HepG2 (cell line): ENCODE measurements around the gene DPAGT1. TPM values are rescaled to one million over a fixed set of nuclear protein-coding genes. Genes with fewer than 3 reads are reported as not detected.

Experiments used
- ATRX ChIP-seq: sonication (generic); formaldehyde crosslinking; IDR thresholded peaks from 2 replicates; pipeline ENCODE4 v1.4.0; 2020; ENCODE audit warnings: missing genetic modification reagents, borderline replicate concordance
- HNF1B ChIP-seq: sonication (generic); formaldehyde crosslinking; IDR thresholded peaks from 2 replicates; pipeline ENCODE4 v1.5.1; 2020; ENCODE audit warnings: mild to moderate bottlenecking, moderate library complexity, missing genetic modification reagents
- KDM4B ChIP-seq: sonication (generic); formaldehyde crosslinking; IDR thresholded peaks from 2 replicates; pipeline ENCODE4 v1.4.0; 2020; ENCODE audit warnings: missing genetic modification reagents
- NFATC3 ChIP-seq: sonication (generic); formaldehyde crosslinking; IDR thresholded peaks from 2 replicates; pipeline ENCODE4 v1.5.1; 2020; ENCODE audit warnings: mild to moderate bottlenecking, missing genetic modification reagents
- NFIC ChIP-seq: IDR thresholded peaks from 2 replicates; pipeline ENCODE4 v1.6.1; 2012; ENCODE audit warnings: mild to moderate bottlenecking, low read length, inconsistent platforms
- POGZ ChIP-seq: sonication (generic); formaldehyde crosslinking; IDR thresholded peaks from 2 replicates; pipeline ENCODE4 v1.4.0; 2020; ENCODE audit warnings: mild to moderate bottlenecking, missing genetic modification reagents
- REPIN1 ChIP-seq: sonication (generic); formaldehyde crosslinking; IDR thresholded peaks from 2 replicates; pipeline ENCODE4 v1.8.0; 2022; ENCODE audit warnings: missing genetic modification reagents, low read depth, mild to moderate bottlenecking, borderline replicate concordance
- RFX3 ChIP-seq: IDR thresholded peaks from 2 replicates; pipeline ENCODE4 v1.6.1; 2016; ENCODE audit warnings: missing biosample characterization, missing genetic modification reagents
- RFXAP ChIP-seq: sonication (generic); formaldehyde crosslinking; IDR thresholded peaks from 2 replicates; pipeline ENCODE4 v1.4.0; 2020; ENCODE audit warnings: missing genetic modification reagents, borderline replicate concordance
- SIX1 ChIP-seq: sonication (generic); formaldehyde crosslinking; IDR thresholded peaks from 2 replicates; pipeline ENCODE4 v1.4.0; 2020; ENCODE audit warnings: missing genetic modification reagents, borderline replicate concordance
- SKIL ChIP-seq: sonication (generic); formaldehyde crosslinking; IDR thresholded peaks from 2 replicates; pipeline ENCODE4 v1.8.0; 2022; ENCODE audit warnings: missing genetic modification reagents, mild to moderate bottlenecking, moderate library complexity, borderline replicate concordance
- SRSF4 ChIP-seq: fragments of 200-400 bp; formaldehyde crosslinking; IDR thresholded peaks from one replicate; pipeline ENCODE4 v1.6.1; 2018; ENCODE audit warnings: mild to moderate bottlenecking, low read depth, low read length, moderate library complexity; ENCODE audit not compliant: poor library complexity, severe bottlenecking
- STAT6 ChIP-seq: sonication (generic); formaldehyde crosslinking; IDR thresholded peaks from 2 replicates; pipeline ENCODE4 v1.4.0; 2020; ENCODE audit warnings: missing genetic modification reagents, mild to moderate bottlenecking, borderline replicate concordance
- ZEB1 ChIP-seq: IDR thresholded peaks from 2 replicates; pipeline ENCODE4 v1.6.1; 2012; ENCODE audit warnings: mild to moderate bottlenecking, low read depth, inconsistent platforms; ENCODE audit not compliant: insufficient replicate concordance
- ZFP36 ChIP-seq: fragments of 150-350 bp; IDR thresholded peaks from 2 replicates; pipeline ENCODE4 v1.6.1; 2018; ENCODE audit warnings: borderline replicate concordance, low read length, low read depth; ENCODE audit not compliant: partially characterized antibody
- ZFP36L2 ChIP-seq: sonication (generic); formaldehyde crosslinking; IDR thresholded peaks from 2 replicates; pipeline ENCODE4 v1.4.0; 2020; ENCODE audit warnings: missing genetic modification reagents
- ZKSCAN8 ChIP-seq: IDR thresholded peaks from 2 replicates; pipeline ENCODE4 v1.6.1; 2016; ENCODE audit warnings: borderline replicate concordance, missing genetic modification reagents, missing compliant biosample characterization
- ZNF543 ChIP-seq: sonication (generic); formaldehyde crosslinking; IDR thresholded peaks from 2 replicates; pipeline ENCODE4 v1.4.0; 2020; ENCODE audit warnings: mild to moderate bottlenecking, missing genetic modification reagents
- ZNF564 ChIP-seq: sonication (generic); formaldehyde crosslinking; IDR thresholded peaks from 2 replicates; pipeline ENCODE4 v1.8.1; 2023; ENCODE audit warnings: mild to moderate bottlenecking, missing genetic modification reagents
- ZNF773 ChIP-seq: sonication (generic); formaldehyde crosslinking; IDR thresholded peaks from 2 replicates; pipeline ENCODE4 v1.4.0; 2020; ENCODE audit warnings: missing genetic modification reagents, borderline replicate concordance
- polyA plus RNA-seq, 8 experiments: library from polyadenylated mRNA; depleted of rRNA in 3 of 8; stranded (reverse) in 7 of 8; unstranded in 1 of 8; fragments of >200 nt; fragmentation: Illumina TruSeq in 4 of 8; extraction: Trizol in 4 of 8; gene quantifications; 2 replicates each; pipeline versions ENCODE4 v1.2.1 to v1.2.3, GENCODE V29; 2011 to 2016; ENCODE audit warnings: low read depth in 4 of 8, missing spikeins in 1 of 8, mixed read lengths in 1 of 8; ENCODE audit not compliant: insufficient read depth in 1 of 8
- total RNA-seq, 5 experiments: library from RNA; depleted of rRNA; stranded (reverse); fragments of >200 nt; fragmentation: Illumina TruSeq; extraction: Trizol; gene quantifications; 2 replicates each; pipeline ENCODE4 v1.2.3, GENCODE V29; 2016; ENCODE audit warnings: low read depth in 1 of 5

Gene DPAGT1
- total and polyA plus RNA-seq, 2 of the 13 experiments (the other 11 are each of a cell fraction or from before 2014, with no cell fraction given), result 37.6 to 70.7 TPM

- peak; percentile 29; the same call in 1 of the 2 replicates for TF ChIP-seq KDM4B (CRISPR knock-in tag)
- TF ChIP-seq ZNF543 (CRISPR knock-in tag), result peak; percentile 72; the same call in 1 of the 2 replicates
- no peak; the same call in 1 of the 2 replicates for TF ChIP-seq STAT6 (CRISPR knock-in tag)
- no peak for TF ChIP-seq SIX1 (CRISPR knock-in tag)
- peak; percentile 33; the same call in 1 of the 2 replicates for TF ChIP-seq ZKSCAN8 (CRISPR knock-in tag)
- TF ChIP-seq POGZ (CRISPR knock-in tag), result peak; percentile 75; the same call in 1 of the 2 replicates
- TF ChIP-seq SKIL (CRISPR knock-in tag), result no peak
- peak; percentile 78 for TF ChIP-seq HNF1B (CRISPR knock-in tag)
- TF ChIP-seq SRSF4, result no peak
- TF ChIP-seq ZNF773 (CRISPR knock-in tag), result no peak
- no peak for TF ChIP-seq ZNF564 (CRISPR knock-in tag)
- no peak; the same call in none of the 2 replicates for TF ChIP-seq RFXAP (CRISPR knock-in tag)
- no peak for TF ChIP-seq ATRX (CRISPR knock-in tag)
- peak; percentile 65 for TF ChIP-seq ZEB1
- peak; percentile 63; the same call in 1 of the 2 replicates for TF ChIP-seq NFATC3 (CRISPR knock-in tag)
- TF ChIP-seq REPIN1 (CRISPR knock-in tag), result peak; percentile 84
- 0 out of 2 replicates have a peak, but pooled peaks have one; percentile 26 for TF ChIP-seq NFIC
- TF ChIP-seq ZFP36L2 (CRISPR knock-in tag), result no peak
- no peak for TF ChIP-seq RFX3
- no peak for TF ChIP-seq ZFP36
These were observed 16.8 kb downstream of the DPAGT1 start, which contains the start of gene HMBS (continued) for GRCh38 chr11:119084663-119085436.
